Fibroblast of lung (primary cell): ENCODE measurements around the gene ARMH3.

ENCODE experiments used
- EZH2 ChIP-seq: IDR thresholded peaks from 2 replicates; pipeline ENCODE4 v1.5.1; 2012; ENCODE audit warnings: low read length, control low read depth, mild to moderate bottlenecking; ENCODE audit errors: missing control alignments
- TF ChIP-seq, protein P1 (sequence below), 2 donors: IDR thresholded peaks in 1 of 2; conservative IDR thresholded peaks in 1 of 2; 1 replicate in 1 of 2; 2 replicates in 1 of 2; pipeline ENCODE4 v1.5.1; 2011 to 2012; ENCODE audit warnings: low read length in 2 of 2, control low read depth in 1 of 2, inconsistent platforms in 1 of 2, low read depth in 1 of 2, mild to moderate bottlenecking in 1 of 2

DNA sequence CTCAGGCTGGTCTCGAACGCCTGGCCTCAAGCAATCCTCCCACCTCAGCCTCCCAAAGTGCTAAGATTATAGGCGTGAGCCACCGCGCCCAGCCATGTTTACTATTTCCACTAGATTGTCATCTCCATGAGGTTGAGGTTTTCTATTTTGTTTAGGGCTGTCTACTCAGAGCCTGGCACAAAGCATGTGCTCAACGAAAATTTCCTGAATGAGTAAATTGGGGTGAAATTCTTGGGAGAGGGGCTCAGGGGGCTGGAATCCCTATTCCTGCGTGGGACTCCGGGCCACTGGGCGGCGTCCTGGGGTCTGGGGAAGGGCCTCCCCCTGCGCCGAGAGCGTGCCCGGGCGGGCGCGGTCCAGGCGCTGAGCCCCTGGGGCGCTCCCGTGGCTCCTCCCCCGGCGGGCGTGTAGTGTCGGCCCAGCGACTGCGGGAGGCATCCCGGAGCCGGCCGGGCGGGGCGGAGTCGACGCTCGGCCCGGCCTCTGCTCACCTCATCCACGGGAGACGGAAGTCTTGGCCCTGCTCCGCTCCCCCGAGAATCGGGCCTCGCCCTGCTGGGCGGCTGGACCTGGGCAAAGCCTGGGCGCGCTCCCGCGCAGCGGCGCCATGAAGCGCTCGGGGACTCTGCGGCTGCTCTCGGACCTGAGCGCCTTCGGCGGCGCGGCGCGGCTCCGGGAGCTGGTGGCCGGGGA, 9.0 kb upstream of the ARMH3 start, which contains the start of gene HPS6:
- TF ChIP-seq, protein P1, sequence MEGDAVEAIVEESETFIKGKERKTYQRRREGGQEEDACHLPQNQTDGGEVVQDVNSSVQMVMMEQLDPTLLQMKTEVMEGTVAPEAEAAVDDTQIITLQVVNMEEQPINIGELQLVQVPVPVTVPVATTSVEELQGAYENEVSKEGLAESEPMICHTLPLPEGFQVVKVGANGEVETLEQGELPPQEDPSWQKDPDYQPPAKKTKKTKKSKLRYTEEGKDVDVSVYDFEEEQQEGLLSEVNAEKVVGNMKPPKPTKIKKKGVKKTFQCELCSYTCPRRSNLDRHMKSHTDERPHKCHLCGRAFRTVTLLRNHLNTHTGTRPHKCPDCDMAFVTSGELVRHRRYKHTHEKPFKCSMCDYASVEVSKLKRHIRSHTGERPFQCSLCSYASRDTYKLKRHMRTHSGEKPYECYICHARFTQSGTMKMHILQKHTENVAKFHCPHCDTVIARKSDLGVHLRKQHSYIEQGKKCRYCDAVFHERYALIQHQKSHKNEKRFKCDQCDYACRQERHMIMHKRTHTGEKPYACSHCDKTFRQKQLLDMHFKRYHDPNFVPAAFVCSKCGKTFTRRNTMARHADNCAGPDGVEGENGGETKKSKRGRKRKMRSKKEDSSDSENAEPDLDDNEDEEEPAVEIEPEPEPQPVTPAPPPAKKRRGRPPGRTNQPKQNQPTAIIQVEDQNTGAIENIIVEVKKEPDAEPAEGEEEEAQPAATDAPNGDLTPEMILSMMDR (conservative IDR thresholded peaks at IDR 0.05 in 1 of 2, IDR thresholded peaks at IDR 0.05 in 1 of 2; ENCODE audit: low read depth in 1 of 2, low read length in 2 of 2) = peak; percentile 16 to 17
- no peak for TF ChIP-seq EZH2
